ENCODE measurements around the gene SHKBP1. TPM values are rescaled to one million over a fixed set of nuclear protein-coding genes. Genes with fewer than 3 reads are reported as not detected.

Gene SHKBP1
- total and polyA plus RNA-seq, 2 of the 8 experiments (the other 6 are each of a cell fraction or from before 2014, with no cell fraction given), result 74.6 to 98.8 TPM

GRCh38 chr19:40626918-40627317 is 50.2 kb downstream of the SHKBP1 start:
- ChIA-PET POLR2A (ENCODE audit: partially characterized antibody) (interaction anchor here (1.0 to 1.2 kb wide), 2 partner anchors 24 to 505 kb away, joined by 3 to 8 read pairs; no protein-coding TSS in a partner anchor), CTCF (ENCODE audit: partially characterized antibody) (interaction anchor here (0.6 to 5.3 kb wide), 2 partner anchors 8 to 151 kb away, joined by 3 to 51 read pairs; partner anchors contain the start of gene RAB4B)
- FAIRE-seq, result no peak
- Histone ChIP-seq H3K4ac (replicated peaks; ENCODE audit: insufficient read length, low read depth, low read length) (no peak overlapping the region), H3K56ac (replicated peaks; ENCODE audit: insufficient read length, low read depth, low read length) (no peak overlapping the region), H4K5ac (ENCODE audit: insufficient read length, low read depth, low read length) (no peak overlapping the region), H2AFZ (ENCODE audit: low read length) (no peak overlapping the region), H3K14ac (ENCODE audit: insufficient read length) (no peak overlapping the region), H3K4me1 (replicated peaks in 1 of 4; ENCODE audit: control insufficient read depth in 3 of 4, insufficient read depth in 4 of 4, low read length in 3 of 4) (peaks cover 0 to 20% (median 9%) of the 10 kb centered on the region in 4 experiments; a peak in 6 of 7 replicates), H3K9me3 (ENCODE audit: insufficient read depth in 2 of 2, low read depth in 1 of 2, low read length in 1 of 2) (no peaks in the 10 kb centered on the region), H2BK12ac (ENCODE audit: low read depth, low read length) (no peak overlapping the region), H2BK120ac (replicated peaks; ENCODE audit: low read depth, low read length) (no peak overlapping the region), H3K18ac (ENCODE audit: extremely low read depth, low read length) (no peak overlapping the region), H3K27ac (ENCODE audit: low read depth, low read length) (no peak overlapping the region), H3K27me3 (replicated peaks in 1 of 4; ENCODE audit: control insufficient read depth in 3 of 4, extremely low read depth in 1 of 4, insufficient read depth in 3 of 4, low read length in 3 of 4) (no peaks in the 10 kb centered on the region), H3K79me1 (ENCODE audit: low read depth, low read length) (no peaks in the 10 kb centered on the region), H3K36me3 (ENCODE audit: control insufficient read depth in 2 of 4, insufficient read depth in 4 of 4, low read length in 3 of 4) (peaks cover 3 to 23% (median 10%) of the 10 kb centered on the region in 4 experiments; a peak in 7 of 8 replicates), H2AK5ac (ENCODE audit: low read depth, low read length) (no peak overlapping the region), H3K23ac (ENCODE audit: insufficient read length) (no peak overlapping the region), H2BK15ac (ENCODE audit: low read length) (no peak overlapping the region), H3K79me2 (ENCODE audit: control insufficient read depth in 1 of 2, insufficient read depth in 2 of 2, low read length in 2 of 2) (no peaks in the 10 kb centered on the region), H2BK20ac (ENCODE audit: low read length) (no peak overlapping the region), H4K91ac (replicated peaks; ENCODE audit: insufficient read length, low read length) (no peak overlapping the region), H4K20me1 (replicated peaks in 1 of 2; ENCODE audit: control insufficient read depth in 1 of 2, insufficient read depth in 2 of 2, low read length in 2 of 2) (peaks cover 2 to 5% of the 10 kb centered on the region in 2 experiments), H2BK5ac (ENCODE audit: low read depth, low read length) (no peak overlapping the region), H3K9ac (replicated peaks in 1 of 4; ENCODE audit: extremely low read depth in 1 of 4, low read depth in 3 of 4, low read length in 3 of 4) (no peak overlapping the region), H3K4me3 (ENCODE audit: extremely low read depth in 1 of 4, insufficient read depth in 2 of 4, low read depth in 3 of 4, low read length in 4 of 4) (no peak overlapping the region), H4K8ac (ENCODE audit: extremely low read depth, insufficient read depth, low read length) (no peak overlapping the region), H3K23me2 (ENCODE audit: low read depth, low read length) (peaks cover 2% of the 10 kb centered on the region; the same call in 1 of the 2 replicates), H3K4me2 (ENCODE audit: insufficient read depth in 1 of 2, low read depth in 2 of 2, low read length in 2 of 2) (no peak overlapping the region)
- DNase-seq (ENCODE audit: low read depth in 1 of 2, low spot score in 2 of 2), result no peak
- WGBS, 2 experiments (ENCODE audit: extremely low coverage in 1 of 2, insufficient coverage in 1 of 2, insufficient read length in 1 of 2, insufficient replicate concordance in 2 of 2, low coverage in 1 of 2, low lambda C conversion rate in 2 of 2, missing lambda C conversion rate in 1 of 2), result 96% methylated on average over 18 of the region's 24 CpGs; no CpG with 5 or more reads in 1 of the 2 experiments
- TF ChIP-seq TBP (IDR thresholded peaks at IDR 0.05; ENCODE audit: low read depth, low read length) (no peak), EZH2 (IDR thresholded peaks at IDR 0.05; ENCODE audit: low read depth, low read length, severe bottlenecking) (no peak), SIN3A (conservative IDR thresholded peaks at IDR 0.05 in 1 of 2, IDR thresholded peaks at IDR 0.05 in 1 of 2; ENCODE audit: low read depth in 1 of 2, low read length in 2 of 2) (no peak), ATF3 (IDR thresholded peaks at IDR 0.05; ENCODE audit: insufficient read depth, low read depth, low read length) (no peak), KDM1A (IDR thresholded peaks at IDR 0.05; ENCODE audit: borderline replicate concordance, low read length) (no peak), CEBPB (IDR thresholded peaks at IDR 0.05; ENCODE audit: low read depth, low read length) (no peak), E2F6 (IDR thresholded peaks at IDR 0.05) (no peak), CBX8 (IDR thresholded peaks at IDR 0.05; ENCODE audit: borderline replicate concordance, low read depth, low read length) (no peak), BACH1 (IDR thresholded peaks at IDR 0.05; ENCODE audit: low read length) (no peak), ZNF274 (IDR thresholded peaks at IDR 0.05; ENCODE audit: borderline replicate concordance, extremely low read depth, low read length) (no peak), BCL11A (IDR thresholded peaks at IDR 0.05; ENCODE audit: low read depth in 2 of 2, low read length in 2 of 2) (no peak)
